Spleen (tissue), 11 donors: ENCODE results near the gene HGF. TPM values are rescaled to one million over a fixed set of nuclear protein-coding genes. Genes with fewer than 3 reads are reported as not detected.

Source experiments
- DNase-seq: peaks from one replicate; pipeline ENCODE4 v3.0.0-alpha.2; 2020
- H3K27ac ChIP-seq, 8 donors: fragments of 200-600 bp; sonication (generic) in 7 of 8; 1 replicate in 4 of 8; 2 replicates in 4 of 8; pipeline versions ENCODE4 v1.5.0 to v1.8.0; 2016 to 2021; ENCODE audit warnings: inconsistent platforms in 4 of 8, mild to moderate bottlenecking in 4 of 8, moderate library complexity in 1 of 8
- H3K27me3 ChIP-seq, 7 donors: fragments of 200-600 bp; sonication (generic) in 6 of 7; replicated peaks in 1 of 7; 1 replicate in 4 of 7; 2 replicates in 3 of 7; pipeline versions ENCODE4 v1.5.0 to v1.8.0; 2016 to 2021; ENCODE audit warnings: inconsistent platforms in 3 of 7, mild to moderate bottlenecking in 1 of 7
- H3K36me3 ChIP-seq, 6 donors: fragments of 200-600 bp; sonication (generic) in 5 of 6; 1 replicate in 4 of 6; 2 replicates in 2 of 6; pipeline versions ENCODE4 v1.5.0 to v1.8.0; 2016 to 2021; ENCODE audit warnings: inconsistent platforms in 2 of 6
- H3K4me1 ChIP-seq, 6 donors: fragments of 200-600 bp; sonication (generic) in 5 of 6; 1 replicate in 3 of 6; 2 replicates in 3 of 6; pipeline versions ENCODE4 v1.5.0 to v1.8.0; 2016 to 2021; ENCODE audit warnings: inconsistent platforms in 3 of 6
- H3K4me3 ChIP-seq, 8 donors: fragments of 200-600 bp; sonication (generic) in 7 of 8; 1 replicate in 4 of 8; 2 replicates in 4 of 8; pipeline versions ENCODE4 v1.5.0 to v1.8.0; 2016 to 2021; ENCODE audit warnings: inconsistent platforms in 4 of 8, mild to moderate bottlenecking in 4 of 8, moderate library complexity in 2 of 8
- H3K9me3 ChIP-seq, 8 donors: fragments of 200-600 bp; sonication (generic) in 7 of 8; 1 replicate in 4 of 8; 2 replicates in 4 of 8; pipeline versions ENCODE4 v1.5.0 to v1.8.0; 2016 to 2021; ENCODE audit warnings: inconsistent platforms in 4 of 8
- POLR2A ChIP-seq, 3 donors: fragments of 450-650 bp; IDR thresholded peaks; one replicate each; pipeline ENCODE4 v1.5.1; 2017; ENCODE audit warnings: antibody characterized with exemption in 3 of 3, mild to moderate bottlenecking in 1 of 3
- POLR2AphosphoS5 ChIP-seq, 3 donors: sonication (generic); formaldehyde crosslinking; IDR thresholded peaks; one replicate each; pipeline ENCODE4 v1.5.1; 2017; ENCODE audit warnings: antibody characterized with exemption in 3 of 3
- WGBS, 5 donors: extraction: QIAGEN DNeasy Blood & Tissue Kit in 3 of 5; methylation state at CpG; one replicate each; pipeline versions ENCODE4 v1.1.5 to v1.1.7; 2013 to 2018; 5-methylcytosine and 5-hydroxymethylcytosine counted together
- intact Hi-C: fragments of 100-400 bp; cut with DNase I; formaldehyde crosslinking; loops from one replicate; pipeline ENCODE4 v1.15.0; 2023; ENCODE audit warnings: low total_unique reads
- polyA plus RNA-seq, 3 donors: library from polyadenylated mRNA; stranded (reverse); fragments of 200-250 nt; gene quantifications; one replicate each; pipeline ENCODE4 v1.2.1, GENCODE V29; 2013
- total RNA-seq, 7 donors: library from RNA; depleted of rRNA in 3 of 7; stranded (reverse); fragments of >200 nt in 3 of 7; fragmentation: NEBNext Ultra II Directional in 4 of 7; extraction: Animal tissue kit (Norgen Biotek cat#: 25700) in 4 of 7; gene quantifications; one replicate each; pipeline versions ENCODE4 v1.1.0 to v1.2.1, GENCODE V29; 2016 to 2021
- TF ChIP-seq, protein P1 (sequence below), 11 experiments: fragments of 200-600 bp in 7 of 11; fragments of 450-650 bp in 4 of 11; sonication (generic) in 4 of 11; IDR thresholded peaks in 8 of 11; conservative IDR thresholded peaks in 3 of 11; 1 replicate in 7 of 11; 2 replicates in 4 of 11; pipeline versions ENCODE4 v1.4.0 to v1.8.0; 2016 to 2021; ENCODE audit warnings: antibody characterized with exemption in 11 of 11, inconsistent platforms in 4 of 11, mild to moderate bottlenecking in 1 of 11
- donor health status: healthy with polysubstance abuse.
- donor health status: DM: no; HTN: no; CAD: no; lungs with moderate emphysema.
- donor health status: DM: no; HTN: no; CAD: no.
- donor health status: Bipolar disorder and iron deficiency.
- donor health status: healthy.
- donor health status: DM: no; HTN: no; CAD: no.
- donor health status: DM: yes; HTN: yes; CAD: no.

Gene HGF
- total and polyA plus RNA-seq, 10 donors = 0.80 to 33.6 (median 18.6) TPM

DNA sequence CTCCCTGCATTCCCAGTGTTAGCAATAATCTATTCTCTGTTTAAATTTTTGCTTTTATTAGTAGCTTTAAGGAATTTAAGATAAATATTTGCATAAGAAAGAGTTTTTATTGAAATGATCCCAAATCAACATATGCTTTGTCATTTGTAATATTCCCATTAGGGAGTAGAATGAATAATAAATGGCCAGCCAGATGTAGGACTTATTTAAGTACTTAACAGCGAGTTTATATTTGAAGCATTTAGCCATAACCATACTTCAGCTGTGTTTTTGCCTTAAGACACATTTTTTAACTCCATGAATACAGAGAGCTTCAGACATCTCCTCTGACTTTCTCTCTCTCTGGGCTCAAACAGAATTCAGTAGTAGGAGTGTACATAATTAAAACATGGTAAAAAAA, 103.6 kb downstream of the HGF start:
- Histone ChIP-seq H3K27me3 (no peaks in the 10 kb centered on the region), H3K27ac (no peak overlapping the region), H3K4me3 (no peak overlapping the region), H3K9me3 (no peaks in the 10 kb centered on the region), H3K36me3 (no peaks in the 10 kb centered on the region), H3K4me1 (no peaks in the 10 kb centered on the region)
- 72 to 84% (median 77%) methylated on average over 1 of the region's 1 CpG for WGBS, 5 donors
- no peak for DNase-seq
- intact Hi-C loops = no loop called here
- TF ChIP-seq POLR2A (IDR thresholded peaks at IDR 0.05) = no peak
- TF ChIP-seq, protein P1, sequence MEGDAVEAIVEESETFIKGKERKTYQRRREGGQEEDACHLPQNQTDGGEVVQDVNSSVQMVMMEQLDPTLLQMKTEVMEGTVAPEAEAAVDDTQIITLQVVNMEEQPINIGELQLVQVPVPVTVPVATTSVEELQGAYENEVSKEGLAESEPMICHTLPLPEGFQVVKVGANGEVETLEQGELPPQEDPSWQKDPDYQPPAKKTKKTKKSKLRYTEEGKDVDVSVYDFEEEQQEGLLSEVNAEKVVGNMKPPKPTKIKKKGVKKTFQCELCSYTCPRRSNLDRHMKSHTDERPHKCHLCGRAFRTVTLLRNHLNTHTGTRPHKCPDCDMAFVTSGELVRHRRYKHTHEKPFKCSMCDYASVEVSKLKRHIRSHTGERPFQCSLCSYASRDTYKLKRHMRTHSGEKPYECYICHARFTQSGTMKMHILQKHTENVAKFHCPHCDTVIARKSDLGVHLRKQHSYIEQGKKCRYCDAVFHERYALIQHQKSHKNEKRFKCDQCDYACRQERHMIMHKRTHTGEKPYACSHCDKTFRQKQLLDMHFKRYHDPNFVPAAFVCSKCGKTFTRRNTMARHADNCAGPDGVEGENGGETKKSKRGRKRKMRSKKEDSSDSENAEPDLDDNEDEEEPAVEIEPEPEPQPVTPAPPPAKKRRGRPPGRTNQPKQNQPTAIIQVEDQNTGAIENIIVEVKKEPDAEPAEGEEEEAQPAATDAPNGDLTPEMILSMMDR (IDR thresholded peaks at IDR 0.05 in 8 of 11, conservative IDR thresholded peaks at IDR 0.05 in 3 of 11) = no peak
- TF ChIP-seq POLR2AphosphoS5 (IDR thresholded peaks at IDR 0.05) = no peak

DNA sequence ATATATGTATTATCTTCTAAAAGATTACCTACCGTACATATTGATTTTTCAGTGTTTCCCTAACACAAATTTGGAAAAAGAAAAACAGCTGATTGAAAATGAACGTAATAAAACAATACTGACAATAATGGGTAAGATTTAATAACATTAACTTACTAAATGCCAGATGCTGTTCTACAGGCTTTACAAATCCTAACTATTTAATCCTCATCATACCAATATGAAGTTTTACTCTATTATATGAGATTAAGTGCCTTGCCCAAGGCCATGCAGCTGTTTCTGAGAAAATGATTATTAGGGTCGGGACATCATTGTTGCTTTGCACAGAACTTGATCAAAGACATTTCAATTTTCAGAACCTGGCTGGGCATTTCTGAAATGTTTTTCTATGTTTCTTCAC, 104.6 kb downstream of the HGF start:
- Histone ChIP-seq H3K4me3 (no peak overlapping the region), H3K4me1 (no peaks in the 10 kb centered on the region), H3K27ac (no peak overlapping the region), H3K9me3 (peaks cover 0 to 9% (median under 1%) of the 10 kb centered on the region in 8 donors), H3K36me3 (no peaks in the 10 kb centered on the region), H3K27me3 (no peaks in the 10 kb centered on the region)
- no peak for TF ChIP-seq POLR2AphosphoS5 (IDR thresholded peaks at IDR 0.05)
- intact Hi-C loops = no loop called here
- DNase-seq = no peak
- WGBS, 5 donors = 83 to 94% (median 90%) methylated on average over 3 of the region's 3 CpGs

DNA sequence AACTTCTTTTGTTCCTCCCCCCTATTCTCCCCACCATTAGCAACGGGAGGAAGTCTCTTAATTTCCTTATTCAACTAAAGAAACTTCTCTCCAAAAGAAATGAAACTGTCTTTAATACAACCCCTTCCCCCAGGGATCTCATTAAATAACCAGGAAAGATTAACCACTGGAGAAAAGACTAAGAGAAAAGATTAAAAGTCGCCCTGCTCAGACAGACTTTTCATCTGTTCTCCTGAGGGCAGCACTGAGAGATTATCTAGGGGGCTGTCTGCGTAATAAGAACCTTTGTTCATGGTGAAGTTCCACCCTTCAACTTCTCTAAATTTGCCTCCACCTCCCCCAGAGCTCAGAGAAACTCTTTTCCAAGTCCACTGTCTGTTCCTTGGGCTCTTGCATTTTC, 105.5 kb downstream of the HGF start:
- intact Hi-C loops = no loop called here
- Histone ChIP-seq H3K36me3 (no peaks in the 10 kb centered on the region), H3K9me3 (peaks cover 0 to 18% (median 5%) of the 10 kb centered on the region in 8 donors), H3K27ac (no peak overlapping the region), H3K4me3 (no peak overlapping the region), H3K4me1 (no peaks in the 10 kb centered on the region), H3K27me3 (no peaks in the 10 kb centered on the region)
- TF ChIP-seq POLR2A (IDR thresholded peaks at IDR 0.05) = no peak
- TF ChIP-seq, protein P1 (IDR thresholded peaks at IDR 0.05 in 8 of 11, conservative IDR thresholded peaks at IDR 0.05 in 3 of 11) = no peak
- TF ChIP-seq POLR2AphosphoS5 (IDR thresholded peaks at IDR 0.05) = no peak
- 66 to 78% (median 72%) methylated on average over 3 of the region's 3 CpGs for WGBS, 5 donors
- no peak for DNase-seq

DNA sequence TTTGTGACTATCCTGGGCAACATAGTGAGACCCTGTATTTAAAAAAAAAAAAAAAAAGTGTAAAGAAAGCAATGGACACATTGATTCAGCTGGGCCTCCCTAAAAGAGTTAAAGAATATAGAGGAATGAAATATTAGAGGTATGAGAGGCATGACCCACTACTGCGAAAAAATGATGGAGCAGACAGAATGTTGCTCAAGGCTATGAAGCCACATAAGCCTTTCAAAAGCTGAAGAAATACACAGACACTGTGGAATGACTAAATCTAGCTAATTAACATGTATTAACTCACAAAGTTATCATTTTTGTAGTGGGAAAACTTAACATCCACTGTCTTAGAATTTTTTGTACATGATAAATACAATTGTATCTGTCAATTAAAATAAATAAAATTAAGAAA, 107.3 kb downstream of the HGF start:
- Histone ChIP-seq H3K27me3 (no peaks in the 10 kb centered on the region), H3K36me3 (no peaks in the 10 kb centered on the region), H3K9me3 (peaks cover 0 to 23% (median 6%) of the 10 kb centered on the region in 8 donors), H3K27ac (no peak overlapping the region), H3K4me1 (no peaks in the 10 kb centered on the region), H3K4me3 (no peak overlapping the region)
- no peak for TF ChIP-seq POLR2A (IDR thresholded peaks at IDR 0.05)
- no peak for TF ChIP-seq POLR2AphosphoS5 (IDR thresholded peaks at IDR 0.05)
- TF ChIP-seq, protein P1 (IDR thresholded peaks at IDR 0.05 in 8 of 11, conservative IDR thresholded peaks at IDR 0.05 in 3 of 11) = no peak
- intact Hi-C loops = no loop called here
- no peak for DNase-seq
- WGBS, 5 donors = 68 to 100% (median 85%) methylated on average over 1 of the region's 1 CpG
